Muscle of leg (tissue), 16 donors: ENCODE measurements around the gene TFF1. TPM values are rescaled to one million over a fixed set of nuclear protein-coding genes. Genes with fewer than 3 reads are reported as not detected.

Experiments
- DNase-seq: peaks from one replicate; pipeline ENCODE4 v3.0.0; 2013
- H3K27ac ChIP-seq: one replicate; pipeline ENCODE4 v1.5.1; 2013; ENCODE audit warnings: mild to moderate bottlenecking, low read length, control low read depth
- H3K27me3 ChIP-seq: one replicate; pipeline ENCODE4 v1.6.1; 2013; ENCODE audit warnings: low read length; ENCODE audit not compliant: control insufficient read depth, insufficient read depth
- H3K36me3 ChIP-seq: one replicate; pipeline ENCODE4 v1.6.1; 2013; ENCODE audit warnings: low read length; ENCODE audit not compliant: control insufficient read depth, insufficient read depth
- H3K4me1 ChIP-seq: one replicate; pipeline ENCODE4 v1.6.1; 2013; ENCODE audit warnings: low read length; ENCODE audit not compliant: control insufficient read depth, insufficient read depth
- H3K4me3 ChIP-seq: one replicate; pipeline ENCODE4 v1.5.1; 2013; ENCODE audit warnings: low read length, control low read depth
- H3K9me3 ChIP-seq: replicated peaks from 2 replicates; pipeline ENCODE4 v1.6.1; 2013; ENCODE audit warnings: low read depth, low read length; ENCODE audit not compliant: control insufficient read depth
- WGBS: methylation state at CpG from one replicate; pipeline ENCODE4 v1.1.5; 2013; ENCODE audit warnings: missing lambda C conversion rate; ENCODE audit not compliant: insufficient coverage; 5-methylcytosine and 5-hydroxymethylcytosine counted together
- long read RNA-seq, 11 donors: transcript quantifications; one replicate each; lab custom pipeline, GENCODE V29; 2026
- polyA plus RNA-seq, 8 donors: library from polyadenylated mRNA; unstranded; fragments of 120-200 nt; gene quantifications; one replicate each; pipeline versions ENCODE4 v1.2.1 to v1.2.3, GENCODE V29; 2013; ENCODE audit warnings: inconsistent platforms in 1 of 8, low replicate concordance in 1 of 8; ENCODE audit not compliant: insufficient read length in 8 of 8, insufficient read depth in 1 of 8
- total RNA-seq: library from RNA; stranded (reverse); fragments of 120-200 nt; gene quantifications from one replicate; pipeline ENCODE4 v1.2.4, GENCODE V29; 2013

TFF1 gene
- total RNA-seq, result not detected
- 1 to 10 TPM in 1 of 8 donors, under 1 TPM in 1, not detected in 6; 0.54 to 1.3 TPM for polyA plus RNA-seq
- long read RNA-seq, donor 1, result 0 reads
- long read RNA-seq, donor 2, result 0 reads
- long read RNA-seq, donor 3, result 0 reads
- long read RNA-seq, donor 4, result 0 reads
- long read RNA-seq, donor 5, result 0 reads
- long read RNA-seq, donor 6, result 0 reads
- long read RNA-seq, donor 7, result 0 reads
- long read RNA-seq, donor 8, result 0 reads
- long read RNA-seq, donor 9, result 0 reads
- long read RNA-seq, donor 10, result 0 reads
- long read RNA-seq, donor 11, result 0 reads

DNA sequence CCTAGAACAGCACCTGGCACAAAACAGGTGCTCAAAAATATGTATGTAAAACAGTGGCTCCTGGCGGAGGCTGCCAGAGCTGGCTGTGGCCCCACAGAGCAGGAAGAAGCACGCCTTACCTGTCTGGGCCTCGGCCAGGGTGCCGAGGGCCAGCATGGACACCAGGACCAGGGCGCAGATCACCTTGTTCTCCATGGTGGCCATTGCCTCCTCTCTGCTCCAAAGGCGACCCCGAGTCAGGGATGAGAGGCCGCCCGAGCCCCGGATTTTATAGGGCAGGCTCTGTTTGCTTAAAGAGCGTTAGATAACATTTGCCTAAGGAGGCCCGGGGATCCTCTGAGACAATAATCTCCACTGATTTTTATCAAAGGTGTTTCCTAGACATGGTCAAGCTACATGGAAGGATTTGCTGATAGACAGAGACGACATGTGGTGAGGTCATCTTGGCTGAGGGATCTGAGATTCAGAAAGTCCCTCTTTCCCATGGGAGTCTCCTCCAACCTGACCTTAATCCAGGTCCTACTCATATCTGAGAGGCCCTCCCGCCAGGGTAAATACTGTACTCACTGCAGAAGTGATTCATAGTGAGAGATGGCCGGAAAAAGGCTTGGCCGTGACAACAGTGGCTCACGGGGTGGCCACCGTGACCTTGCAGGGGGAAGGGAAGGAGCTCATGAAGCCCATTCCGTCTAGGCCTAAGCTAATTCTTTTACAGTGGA lies at the start of gene TFF1:
Gene TFF1, minus strand, starts transcription at position 244 of the 719 bp plus-strand sequence. Its CDS starts 40 bp downstream, at position 204.
- peaks cover 26% of the 10 kb centered on the region for H3K27me3 ChIP-seq
- no peak for DNase-seq
- H3K4me1 ChIP-seq, result no peaks in the 10 kb centered on the region
- no peaks in the 10 kb centered on the region for H3K36me3 ChIP-seq
- no peak within 1 kb of the TSS for H3K4me3 ChIP-seq
- no peaks in the 10 kb centered on the region for H3K9me3 ChIP-seq
- H3K27ac ChIP-seq, result no peak within 1 kb of the TSS
- 79% methylated on average over 18 of the region's 19 CpGs for WGBS

- peaks cover 14% of the 10 kb centered on the region for H3K27me3 ChIP-seq
- no peak overlapping the region for H3K4me3 ChIP-seq
- H3K9me3 ChIP-seq, result no peaks in the 10 kb centered on the region
- DNase-seq, result no peak
- H3K4me1 ChIP-seq, result peaks cover 11% of the 10 kb centered on the region
- WGBS, result 47% methylated on average over 26 of the region's 27 CpGs
- H3K36me3 ChIP-seq, result no peaks in the 10 kb centered on the region
- no peak overlapping the region for H3K27ac ChIP-seq
Observed at GRCh38 chr21:42414928-42415769, 48.8 kb upstream of the TFF1 start.

GRCh38 chr21:42414553-42414927 lies 48.2 kb upstream of the TFF1 start:
- H3K9me3 ChIP-seq, result no peaks in the 10 kb centered on the region
- 91% methylated on average over 8 of the region's 8 CpGs for WGBS
- H3K27ac ChIP-seq, result no peak overlapping the region

DNA sequence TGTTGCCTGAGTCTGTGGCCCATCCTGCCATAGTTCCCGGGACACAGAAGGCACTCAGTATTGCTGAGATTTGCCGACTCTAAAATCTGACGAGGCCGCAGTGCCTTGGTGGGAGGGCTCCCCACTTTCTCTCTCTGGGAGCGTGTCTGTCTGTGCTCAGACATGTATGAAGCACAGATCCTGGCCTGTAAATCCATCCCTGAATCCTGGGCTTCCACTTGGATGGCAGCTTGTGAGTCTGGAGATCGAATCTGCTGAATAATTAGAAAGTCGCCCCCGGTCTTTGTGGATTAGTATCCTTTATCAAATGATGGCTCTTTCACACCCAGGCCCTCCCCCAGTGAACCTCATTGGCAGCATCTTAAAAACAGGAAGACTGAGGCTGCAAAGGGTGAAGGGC lies 47.7 kb upstream of the TFF1 start:
- Histone ChIP-seq H3K4me3 (no peak overlapping the region), H3K27me3 (peaks cover 14% of the 10 kb centered on the region), H3K27ac (no peak overlapping the region), H3K9me3 (no peaks in the 10 kb centered on the region), H3K4me1 (peaks cover 11% of the 10 kb centered on the region), H3K36me3 (no peaks in the 10 kb centered on the region)
- WGBS, result 90% methylated on average over 5 of the region's 8 CpGs
- DNase-seq, result no peak

More at GRCh38 chr21:42414553-42414927, 48.2 kb upstream of the TFF1 start:
- no peak for DNase-seq
- H3K4me1 ChIP-seq, result peaks cover 11% of the 10 kb centered on the region
- no peaks in the 10 kb centered on the region for H3K36me3 ChIP-seq
- peaks cover 14% of the 10 kb centered on the region for H3K27me3 ChIP-seq
- no peak overlapping the region for H3K4me3 ChIP-seq

GRCh38 chr21:42413500-42413899 lies 47.2 kb upstream of the TFF1 start:
- H3K27me3 ChIP-seq, result peaks cover 14% of the 10 kb centered on the region

DNA sequence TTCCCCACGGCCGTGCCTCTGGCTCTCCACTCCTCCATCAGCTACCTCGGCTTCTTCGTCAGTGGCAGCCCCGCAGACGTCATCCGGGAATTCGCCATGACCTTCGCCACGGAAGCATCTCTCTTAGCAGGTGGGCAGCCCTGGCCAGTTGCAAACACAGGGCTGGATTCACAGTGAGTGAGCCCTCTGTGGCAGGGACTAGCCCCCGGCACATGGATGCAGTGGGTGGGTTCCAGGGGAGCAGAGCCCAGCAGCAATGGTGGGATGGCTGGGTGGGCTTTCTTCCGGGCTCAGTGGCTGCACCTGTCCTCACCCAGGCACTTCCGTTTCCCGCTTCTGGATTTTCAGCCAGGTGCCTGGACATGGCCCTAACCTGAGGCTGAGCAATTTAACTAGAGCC lies 46.8 kb upstream of the TFF1 start:
- Histone ChIP-seq H3K27ac (no peak overlapping the region), H3K9me3 (no peaks in the 10 kb centered on the region), H3K4me3 (no peak overlapping the region), H3K4me1 (peaks cover 11% of the 10 kb centered on the region), H3K36me3 (no peaks in the 10 kb centered on the region), H3K27me3 (peaks cover 14% of the 10 kb centered on the region)
- no peak for DNase-seq
- 64% methylated on average over 14 of the region's 14 CpGs for WGBS

More at GRCh38 chr21:42413500-42413899, 47.2 kb upstream of the TFF1 start:
- no peak for DNase-seq
- no peaks in the 10 kb centered on the region for H3K36me3 ChIP-seq
- no CpG with 5 or more reads among the region's 4 CpGs for WGBS
- H3K9me3 ChIP-seq, result no peaks in the 10 kb centered on the region
- no peak overlapping the region for H3K4me3 ChIP-seq
- no peak overlapping the region for H3K27ac ChIP-seq
- peaks cover 11% of the 10 kb centered on the region for H3K4me1 ChIP-seq

- Histone ChIP-seq H3K27ac (no peak overlapping the region), H3K4me1 (peaks cover 11% of the 10 kb centered on the region), H3K9me3 (no peaks in the 10 kb centered on the region), H3K27me3 (peaks cover 14% of the 10 kb centered on the region), H3K4me3 (no peak overlapping the region), H3K36me3 (no peaks in the 10 kb centered on the region)
- no peak for DNase-seq
- no CpG with 5 or more reads among the region's 5 CpGs for WGBS
Observed at GRCh38 chr21:42412636-42412933, 46.2 kb upstream of the TFF1 start.

DNA sequence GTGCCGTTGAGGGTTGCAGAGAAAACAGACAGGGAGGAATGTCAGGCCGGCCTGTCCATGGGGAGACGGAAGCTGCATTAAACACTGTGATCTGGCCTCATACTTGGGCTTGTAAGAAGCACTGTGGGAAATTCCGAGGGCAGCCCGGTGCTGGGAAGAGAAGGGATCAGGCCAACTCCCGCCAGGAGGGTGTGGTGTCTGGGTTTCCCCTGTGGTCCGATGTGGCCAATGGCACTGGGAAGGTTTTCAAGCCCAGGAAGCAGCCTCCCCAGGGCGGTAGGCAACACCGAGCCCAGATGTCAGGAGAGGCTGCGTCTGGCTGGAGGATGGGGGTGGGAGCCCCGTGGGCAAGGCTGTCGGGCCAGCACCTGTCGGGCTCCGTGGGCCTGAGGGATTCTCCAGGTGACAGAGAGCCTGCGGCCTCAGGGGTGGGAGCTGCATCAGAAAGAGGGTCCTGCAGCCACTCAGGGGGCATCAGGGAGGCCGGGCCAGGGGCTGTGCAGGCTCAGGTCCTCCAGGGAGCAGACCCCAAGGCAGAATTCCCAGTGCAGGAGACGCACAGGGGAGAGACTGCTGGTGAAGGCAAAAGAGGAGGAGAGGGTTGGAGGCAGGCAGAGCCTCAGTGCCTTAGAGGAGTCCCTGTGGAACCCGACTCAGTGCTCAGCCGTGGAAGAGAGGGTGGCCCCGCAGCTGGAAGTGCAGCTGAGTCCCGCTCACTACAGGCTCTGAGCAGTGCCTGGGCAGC lies 45.7 kb upstream of the TFF1 start:
- 33% methylated on average over 21 of the region's 21 CpGs for WGBS
- H3K4me1 ChIP-seq, result peaks cover 11% of the 10 kb centered on the region
- no peaks in the 10 kb centered on the region for H3K9me3 ChIP-seq
- peaks cover 17% of the 10 kb centered on the region for H3K27me3 ChIP-seq
- no peak overlapping the region for H3K4me3 ChIP-seq
- H3K27ac ChIP-seq, result no peak overlapping the region
- no peaks in the 10 kb centered on the region for H3K36me3 ChIP-seq
- no peak for DNase-seq

DNA sequence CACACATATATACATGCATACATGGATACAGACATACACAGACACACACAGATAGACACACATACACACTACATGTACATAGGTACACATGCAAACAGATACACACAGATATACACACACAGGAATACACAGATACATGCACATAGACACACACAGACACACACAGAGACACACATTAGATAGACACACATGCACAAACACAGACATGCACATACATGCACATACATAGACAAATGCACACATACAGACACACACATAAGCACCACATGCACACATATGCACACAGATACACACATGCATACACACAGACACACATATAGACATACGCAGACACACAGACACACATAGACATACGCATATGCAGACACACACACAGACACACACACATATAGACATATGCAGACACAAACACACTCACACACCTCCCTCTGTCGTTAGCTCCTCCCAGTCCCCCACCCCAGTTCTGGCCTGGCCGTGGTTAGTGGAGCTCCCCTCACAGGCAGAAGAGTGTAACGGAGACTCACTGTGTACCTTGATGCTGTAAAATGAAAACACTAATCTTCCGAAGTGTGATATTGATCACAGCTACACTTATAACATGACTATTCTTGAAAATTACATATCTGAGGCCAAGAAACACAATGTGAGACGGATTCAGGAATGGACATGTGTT lies 45.0 kb upstream of the TFF1 start:
- peaks cover 11% of the 10 kb centered on the region for H3K4me1 ChIP-seq
- no peaks in the 10 kb centered on the region for H3K9me3 ChIP-seq
- 65% methylated on average over 3 of the region's 7 CpGs for WGBS
- H3K27me3 ChIP-seq, result peaks cover 17% of the 10 kb centered on the region
- H3K4me3 ChIP-seq, result no peak overlapping the region
- H3K36me3 ChIP-seq, result no peaks in the 10 kb centered on the region
- no peak for DNase-seq
- H3K27ac ChIP-seq, result no peak overlapping the region
